Embryonic facial prominence (tissue), 1 donor: ENCODE data around the gene NR3C2.

Source experiments
- DNase-seq: peaks from one replicate; pipeline ENCODE4 v3.0.0-alpha.2; 2016; ENCODE audit errors: extremely low spot score

Gene NR3C2

GRCh38 chr4:148312956-148313490 is 129.2 kb downstream of the NR3C2 start:
- no peak for DNase-seq

- no peak for DNase-seq
Measured at GRCh38 chr4:148311526-148311925, 130.7 kb downstream of the NR3C2 start.

- DNase-seq, result no peak
Measured at GRCh38 chr4:148310756-148311155, 131.5 kb downstream of the NR3C2 start.

- no peak for DNase-seq
Measured at GRCh38 chr4:148305751-148306150, 136.5 kb downstream of the NR3C2 start.

GRCh38 chr4:148302416-148302815 is 139.8 kb downstream of the NR3C2 start:
- no peak for DNase-seq

GRCh38 chr4:148300877-148301276 is 141.3 kb downstream of the NR3C2 start:
- no peak for DNase-seq

- no peak for DNase-seq
Measured at GRCh38 chr4:148299337-148299736, 142.9 kb downstream of the NR3C2 start.

GRCh38 chr4:148296498-148296897 is 145.7 kb downstream of the NR3C2 start:
- no peak for DNase-seq

GRCh38 chr4:148295642-148296041 is 146.6 kb downstream of the NR3C2 start:
- DNase-seq, result no peak

GRCh38 chr4:148293571-148293970 is 148.6 kb downstream of the NR3C2 start:
- DNase-seq, result no peak

- no peak for DNase-seq
Measured at GRCh38 chr4:148292686-148293085, 149.5 kb downstream of the NR3C2 start.

GRCh38 chr4:148289740-148290139 is 152.5 kb downstream of the NR3C2 start:
- DNase-seq, result no peak

GRCh38 chr4:148288448-148288847 is 153.8 kb downstream of the NR3C2 start:
- no peak for DNase-seq

GRCh38 chr4:148287111-148287510 is 155.1 kb downstream of the NR3C2 start:
- DNase-seq, result no peak

GRCh38 chr4:148286012-148286411 is 156.2 kb downstream of the NR3C2 start:
- DNase-seq, result no peak

GRCh38 chr4:148283665-148284064 is 158.5 kb downstream of the NR3C2 start:
- no peak for DNase-seq

GRCh38 chr4:148278310-148278709 is 163.9 kb downstream of the NR3C2 start:
- no peak for DNase-seq

GRCh38 chr4:148275266-148275665 is 166.9 kb downstream of the NR3C2 start:
- no peak for DNase-seq

GRCh38 chr4:148273501-148273986 is 168.7 kb downstream of the NR3C2 start:
- no peak for DNase-seq

- DNase-seq, result no peak
Measured at GRCh38 chr4:148271166-148271565, 171.0 kb downstream of the NR3C2 start.

- no peak for DNase-seq
Measured at GRCh38 chr4:148270630-148271029, 171.6 kb downstream of the NR3C2 start.

- no peak for DNase-seq
Measured at GRCh38 chr4:148268835-148269234, 173.4 kb downstream of the NR3C2 start.

GRCh38 chr4:148266921-148267320 is 175.3 kb downstream of the NR3C2 start:
- DNase-seq, result no peak

GRCh38 chr4:148266240-148266639 is 176.0 kb downstream of the NR3C2 start:
- no peak for DNase-seq
